ENCODE data around the gene ACOT7.

DNA sequence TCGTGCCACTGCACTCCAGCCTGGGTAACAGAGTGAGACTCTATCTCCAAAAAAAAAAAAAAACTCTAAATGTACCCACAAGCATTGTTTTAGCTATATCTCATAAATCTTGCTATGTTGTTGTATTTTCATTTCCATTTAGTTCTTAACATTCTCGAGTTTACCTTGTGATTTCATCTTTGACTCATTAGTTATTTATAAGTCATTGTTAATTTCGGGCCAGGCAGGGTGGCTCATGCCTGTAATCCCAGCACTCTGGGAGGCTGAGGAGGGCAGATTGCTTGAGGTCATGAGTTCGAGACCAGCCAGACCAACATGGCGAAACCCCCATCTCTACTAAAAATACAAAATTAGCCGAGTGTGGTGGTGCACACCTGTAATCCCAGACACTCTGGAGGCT is 14.5 kb upstream of the ACOT7 start:
- no peak for TF ChIP-seq ZNF263 (CRISPR knock-in tag; IDR thresholded peaks at IDR 0.05; ENCODE audit: low read depth)
- TF ChIP-seq, protein P1, sequence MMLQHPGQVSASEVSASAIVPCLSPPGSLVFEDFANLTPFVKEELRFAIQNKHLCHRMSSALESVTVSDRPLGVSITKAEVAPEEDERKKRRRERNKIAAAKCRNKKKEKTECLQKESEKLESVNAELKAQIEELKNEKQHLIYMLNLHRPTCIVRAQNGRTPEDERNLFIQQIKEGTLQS (CRISPR knock-in tag; conservative IDR thresholded peaks at IDR 0.05) = no peak
- TF ChIP-seq, protein P2, sequence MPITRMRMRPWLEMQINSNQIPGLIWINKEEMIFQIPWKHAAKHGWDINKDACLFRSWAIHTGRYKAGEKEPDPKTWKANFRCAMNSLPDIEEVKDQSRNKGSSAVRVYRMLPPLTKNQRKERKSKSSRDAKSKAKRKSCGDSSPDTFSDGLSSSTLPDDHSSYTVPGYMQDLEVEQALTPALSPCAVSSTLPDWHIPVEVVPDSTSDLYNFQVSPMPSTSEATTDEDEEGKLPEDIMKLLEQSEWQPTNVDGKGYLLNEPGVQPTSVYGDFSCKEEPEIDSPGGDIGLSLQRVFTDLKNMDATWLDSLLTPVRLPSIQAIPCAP (CRISPR knock-in tag; IDR thresholded peaks at IDR 0.05) = no peak
- TF ChIP-seq, protein P3, sequence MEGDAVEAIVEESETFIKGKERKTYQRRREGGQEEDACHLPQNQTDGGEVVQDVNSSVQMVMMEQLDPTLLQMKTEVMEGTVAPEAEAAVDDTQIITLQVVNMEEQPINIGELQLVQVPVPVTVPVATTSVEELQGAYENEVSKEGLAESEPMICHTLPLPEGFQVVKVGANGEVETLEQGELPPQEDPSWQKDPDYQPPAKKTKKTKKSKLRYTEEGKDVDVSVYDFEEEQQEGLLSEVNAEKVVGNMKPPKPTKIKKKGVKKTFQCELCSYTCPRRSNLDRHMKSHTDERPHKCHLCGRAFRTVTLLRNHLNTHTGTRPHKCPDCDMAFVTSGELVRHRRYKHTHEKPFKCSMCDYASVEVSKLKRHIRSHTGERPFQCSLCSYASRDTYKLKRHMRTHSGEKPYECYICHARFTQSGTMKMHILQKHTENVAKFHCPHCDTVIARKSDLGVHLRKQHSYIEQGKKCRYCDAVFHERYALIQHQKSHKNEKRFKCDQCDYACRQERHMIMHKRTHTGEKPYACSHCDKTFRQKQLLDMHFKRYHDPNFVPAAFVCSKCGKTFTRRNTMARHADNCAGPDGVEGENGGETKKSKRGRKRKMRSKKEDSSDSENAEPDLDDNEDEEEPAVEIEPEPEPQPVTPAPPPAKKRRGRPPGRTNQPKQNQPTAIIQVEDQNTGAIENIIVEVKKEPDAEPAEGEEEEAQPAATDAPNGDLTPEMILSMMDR (IDR thresholded peaks at IDR 0.05) = no peak
- TF ChIP-seq, protein P4, sequence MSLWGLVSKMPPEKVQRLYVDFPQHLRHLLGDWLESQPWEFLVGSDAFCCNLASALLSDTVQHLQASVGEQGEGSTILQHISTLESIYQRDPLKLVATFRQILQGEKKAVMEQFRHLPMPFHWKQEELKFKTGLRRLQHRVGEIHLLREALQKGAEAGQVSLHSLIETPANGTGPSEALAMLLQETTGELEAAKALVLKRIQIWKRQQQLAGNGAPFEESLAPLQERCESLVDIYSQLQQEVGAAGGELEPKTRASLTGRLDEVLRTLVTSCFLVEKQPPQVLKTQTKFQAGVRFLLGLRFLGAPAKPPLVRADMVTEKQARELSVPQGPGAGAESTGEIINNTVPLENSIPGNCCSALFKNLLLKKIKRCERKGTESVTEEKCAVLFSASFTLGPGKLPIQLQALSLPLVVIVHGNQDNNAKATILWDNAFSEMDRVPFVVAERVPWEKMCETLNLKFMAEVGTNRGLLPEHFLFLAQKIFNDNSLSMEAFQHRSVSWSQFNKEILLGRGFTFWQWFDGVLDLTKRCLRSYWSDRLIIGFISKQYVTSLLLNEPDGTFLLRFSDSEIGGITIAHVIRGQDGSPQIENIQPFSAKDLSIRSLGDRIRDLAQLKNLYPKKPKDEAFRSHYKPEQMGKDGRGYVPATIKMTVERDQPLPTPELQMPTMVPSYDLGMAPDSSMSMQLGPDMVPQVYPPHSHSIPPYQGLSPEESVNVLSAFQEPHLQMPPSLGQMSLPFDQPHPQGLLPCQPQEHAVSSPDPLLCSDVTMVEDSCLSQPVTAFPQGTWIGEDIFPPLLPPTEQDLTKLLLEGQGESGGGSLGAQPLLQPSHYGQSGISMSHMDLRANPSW (CRISPR knock-in tag; conservative IDR thresholded peaks at IDR 0.05; ENCODE audit: low read depth) = no peak
- no peak for TF ChIP-seq TEAD4 (CRISPR knock-in tag; IDR thresholded peaks at IDR 0.05)
- no peak for TF ChIP-seq NFYB (CRISPR knock-in tag; conservative IDR thresholded peaks at IDR 0.05; ENCODE audit: low read depth)
- TF ChIP-seq, protein P5, sequence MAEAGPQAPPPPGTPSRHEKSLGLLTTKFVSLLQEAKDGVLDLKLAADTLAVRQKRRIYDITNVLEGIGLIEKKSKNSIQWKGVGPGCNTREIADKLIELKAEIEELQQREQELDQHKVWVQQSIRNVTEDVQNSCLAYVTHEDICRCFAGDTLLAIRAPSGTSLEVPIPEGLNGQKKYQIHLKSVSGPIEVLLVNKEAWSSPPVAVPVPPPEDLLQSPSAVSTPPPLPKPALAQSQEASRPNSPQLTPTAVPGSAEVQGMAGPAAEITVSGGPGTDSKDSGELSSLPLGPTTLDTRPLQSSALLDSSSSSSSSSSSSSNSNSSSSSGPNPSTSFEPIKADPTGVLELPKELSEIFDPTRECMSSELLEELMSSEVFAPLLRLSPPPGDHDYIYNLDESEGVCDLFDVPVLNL (CRISPR knock-in tag; IDR thresholded peaks at IDR 0.05; ENCODE audit: borderline replicate concordance, low read depth) = no peak
- no peak for TF ChIP-seq ZNF317 (CRISPR knock-in tag; IDR thresholded peaks at IDR 0.05; ENCODE audit: borderline replicate concordance, low read depth)
